22Rv1 (cell line): ENCODE results near the gene ANO2.

Experiments used
- ZFX ChIP-seq: fragments of 450-650 bp; IDR thresholded peaks from 2 replicates; pipeline ENCODE4 v1.6.1; 2017; ENCODE audit warnings: antibody characterized with exemption, borderline replicate concordance
- TF ChIP-seq, protein P1 (sequence below): fragments of 450-650 bp; IDR thresholded peaks from 2 replicates; pipeline ENCODE4 v1.5.1; 2017; ENCODE audit warnings: mild to moderate bottlenecking

DNA sequence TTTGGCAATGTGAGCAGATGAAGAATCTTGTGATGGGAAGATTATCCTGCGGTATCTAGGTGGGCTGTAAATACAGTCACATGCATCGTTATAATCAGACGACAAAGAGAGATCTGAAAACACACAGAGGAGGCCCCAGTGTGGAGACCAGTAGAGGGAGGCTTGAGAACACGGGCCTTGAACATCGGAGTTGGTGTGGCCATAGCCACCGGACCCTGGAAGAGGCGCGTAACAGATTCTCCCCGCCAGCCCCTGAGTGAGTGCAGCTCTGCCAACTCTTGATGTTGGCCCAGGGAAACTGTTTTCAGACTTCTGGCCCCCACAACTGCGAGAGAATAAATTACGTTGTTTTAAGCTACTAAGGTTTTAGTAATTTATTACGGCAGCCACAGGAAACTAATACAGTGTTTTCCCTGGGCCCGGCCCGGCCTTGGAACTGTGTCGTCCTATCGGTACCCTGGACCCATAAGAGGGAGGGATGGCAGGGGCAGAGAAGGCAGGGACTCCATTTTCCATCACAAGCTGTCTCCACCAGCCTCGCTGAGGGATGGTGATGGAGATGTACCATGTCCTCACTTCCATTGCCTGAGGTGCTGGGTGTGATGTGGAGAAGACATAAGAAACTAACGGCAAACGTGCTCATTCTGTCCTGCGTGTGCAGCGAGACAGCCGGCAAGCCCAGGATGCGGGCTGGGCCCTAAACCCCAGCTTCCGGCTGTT, 421.5 kb downstream of the ANO2 start:
- TF ChIP-seq, protein P1, sequence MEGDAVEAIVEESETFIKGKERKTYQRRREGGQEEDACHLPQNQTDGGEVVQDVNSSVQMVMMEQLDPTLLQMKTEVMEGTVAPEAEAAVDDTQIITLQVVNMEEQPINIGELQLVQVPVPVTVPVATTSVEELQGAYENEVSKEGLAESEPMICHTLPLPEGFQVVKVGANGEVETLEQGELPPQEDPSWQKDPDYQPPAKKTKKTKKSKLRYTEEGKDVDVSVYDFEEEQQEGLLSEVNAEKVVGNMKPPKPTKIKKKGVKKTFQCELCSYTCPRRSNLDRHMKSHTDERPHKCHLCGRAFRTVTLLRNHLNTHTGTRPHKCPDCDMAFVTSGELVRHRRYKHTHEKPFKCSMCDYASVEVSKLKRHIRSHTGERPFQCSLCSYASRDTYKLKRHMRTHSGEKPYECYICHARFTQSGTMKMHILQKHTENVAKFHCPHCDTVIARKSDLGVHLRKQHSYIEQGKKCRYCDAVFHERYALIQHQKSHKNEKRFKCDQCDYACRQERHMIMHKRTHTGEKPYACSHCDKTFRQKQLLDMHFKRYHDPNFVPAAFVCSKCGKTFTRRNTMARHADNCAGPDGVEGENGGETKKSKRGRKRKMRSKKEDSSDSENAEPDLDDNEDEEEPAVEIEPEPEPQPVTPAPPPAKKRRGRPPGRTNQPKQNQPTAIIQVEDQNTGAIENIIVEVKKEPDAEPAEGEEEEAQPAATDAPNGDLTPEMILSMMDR: no peak
- no peak for TF ChIP-seq ZFX
